HepG2 (cell line): ENCODE data around the gene PADI1. TPM values are rescaled to one million over a fixed set of nuclear protein-coding genes. Genes with fewer than 3 reads are reported as not detected.

Source experiments
- ATAC-seq: fragments of 200-7000 bp; cut with Tn5 transposase; 3 replicates; pipeline ENCODE4 v1.9.1; 2020; ENCODE audit warnings: mild to moderate bottlenecking, moderate library complexity
- BruUV-seq: library from RNA; stranded (reverse); fragments of 400-500 nt; replicated peaks from 2 replicates; lab custom pipeline; 2021; lab: Mats Ljungman, UMichigan
- CTCF ChIA-PET: fragments of 300-600 bp; formaldehyde crosslinking; extraction: SDS; loops from one replicate; lab custom pipeline; 2021; ENCODE audit warnings: low total read pairs, inconsistent platforms, low intra/inter-chr PET ratio; lab: Yijun Ruan, JAX
- POLR2A ChIA-PET: fragments of 350-600 bp; sonication (Branson Sonifier 250); formaldehyde crosslinking; loops from one replicate; lab custom pipeline; 2020; ENCODE audit warnings: antibody characterized with exemption, inconsistent platforms; lab: Yijun Ruan, JAX
- DNase-seq: peaks from one replicate; pipeline ENCODE4 v3.0.0-alpha.2; 2015; ENCODE audit warnings: low spot score
- FAIRE-seq: peaks from 3 replicates; lab custom pipeline; 2011; peaks lifted over from hg19 to GRCh38; lab: Jason Lieb, UNC
- H2AFZ ChIP-seq: one replicate; pipeline ENCODE4 v1.6.1; 2011; ENCODE audit warnings: low read length, inconsistent platforms
- H3K27ac ChIP-seq: fragments of 300-600 bp; 3 replicates; pipeline ENCODE4 v1.8.0; 2011; ENCODE audit warnings: mixed run types, mild to moderate bottlenecking, mixed read lengths, low read length, inconsistent platforms; ENCODE audit not compliant: insufficient read depth; ENCODE audit errors: extremely low read length
- H3K27me3 ChIP-seq, 2 experiments: fragments of 200-600 bp in 1 of 2; 2 replicates in 1 of 2; 3 replicates in 1 of 2; pipeline versions ENCODE4 v1.6.0 to v1.8.0; 2011; ENCODE audit warnings: low read length in 2 of 2, mild to moderate bottlenecking in 2 of 2, moderate library complexity in 2 of 2, inconsistent platforms in 1 of 2; ENCODE audit not compliant: insufficient read depth in 2 of 2, control insufficient read depth in 1 of 2
- H3K36me3 ChIP-seq, 2 experiments: fragments of 200-600 bp in 1 of 2; replicated peaks in 1 of 2; 2 replicates in 1 of 2; 3 replicates in 1 of 2; pipeline versions ENCODE4 v1.5.1 to v1.8.0; 2011; ENCODE audit warnings: low read length in 2 of 2, inconsistent platforms in 1 of 2; ENCODE audit not compliant: insufficient read depth in 2 of 2, control insufficient read depth in 1 of 2
- H3K4me1 ChIP-seq: 2 replicates; pipeline ENCODE4 v1.5.1; 2012; ENCODE audit warnings: low read length, inconsistent platforms; ENCODE audit not compliant: insufficient read depth
- H3K4me2 ChIP-seq: 2 replicates; pipeline ENCODE4 v1.6.0; 2011; ENCODE audit warnings: low read depth, low read length, inconsistent platforms
- H3K4me3 ChIP-seq, 3 experiments: fragments of 200-600 bp in 1 of 3; sonication (generic), shearing (Covaris generic) in 1 of 3; replicated peaks in 1 of 3; 2 replicates each; pipeline ENCODE4 v1.5.1; 2011 to 2016; ENCODE audit warnings: low read length in 3 of 3, inconsistent platforms in 2 of 3, low read depth in 2 of 3, mild to moderate bottlenecking in 2 of 3, control low read depth in 1 of 3, mixed read lengths in 1 of 3; ENCODE audit not compliant: insufficient read depth in 1 of 3
- H3K79me2 ChIP-seq: one replicate; pipeline ENCODE4 v1.6.1; 2011; ENCODE audit warnings: low read length, inconsistent platforms; ENCODE audit not compliant: insufficient read depth
- H3K9ac ChIP-seq: 2 replicates; pipeline ENCODE4 v1.6.0; 2011; ENCODE audit warnings: mild to moderate bottlenecking, low read depth, low read length, inconsistent platforms; ENCODE audit not compliant: insufficient read depth
- H3K9me3 ChIP-seq: 2 replicates; pipeline ENCODE4 v1.5.1; 2012; ENCODE audit warnings: mild to moderate bottlenecking, low read length
- H4K20me1 ChIP-seq: 2 replicates; pipeline ENCODE4 v1.6.0; 2011; ENCODE audit warnings: inconsistent platforms, mild to moderate bottlenecking, low read length, moderate library complexity; ENCODE audit not compliant: insufficient read depth
- CBX1 ChIP-seq: IDR thresholded peaks from one replicate; pipeline ENCODE4 v1.6.1; 2016; ENCODE audit warnings: antibody characterized with exemption, low read depth
- GABPB1 ChIP-seq: IDR thresholded peaks from 2 replicates; pipeline ENCODE4 v1.6.1; 2016; ENCODE audit warnings: mild to moderate bottlenecking, missing genetic modification reagents, moderate library complexity, missing compliant biosample characterization
- HNRNPK ChIP-seq: fragments of 200-400 bp; formaldehyde crosslinking; IDR thresholded peaks from 2 replicates; pipeline ENCODE4 v1.6.1; 2018; ENCODE audit warnings: low read length, low read depth, moderate library complexity, mild to moderate bottlenecking; ENCODE audit not compliant: poor library complexity, severe bottlenecking
- MBNL3 ChIP-seq: fragments of 250-450 bp; sonication (Bioruptor Pico); conservative IDR thresholded peaks from 2 replicates; pipeline ENCODE4 v1.8.0; 2022; ENCODE audit warnings: mild to moderate bottlenecking, inconsistent platforms
- NFIB ChIP-seq: sonication (generic); formaldehyde crosslinking; IDR thresholded peaks from 2 replicates; pipeline ENCODE4 v1.9.0; 2021; ENCODE audit warnings: missing genetic modification reagents, mild to moderate bottlenecking, borderline replicate concordance
- PCBP1 ChIP-seq: fragments of 200-400 bp; formaldehyde crosslinking; IDR thresholded peaks from 2 replicates; pipeline ENCODE4 v1.6.1; 2017; ENCODE audit warnings: mild to moderate bottlenecking, low read depth, low read length, borderline replicate concordance
- RFXAP ChIP-seq: sonication (generic); formaldehyde crosslinking; IDR thresholded peaks from 2 replicates; pipeline ENCODE4 v1.4.0; 2020; ENCODE audit warnings: missing genetic modification reagents, borderline replicate concordance
- TEAD3 ChIP-seq: optimal IDR thresholded peaks from 2 replicates; pipeline ENCODE3; 2016; ENCODE audit warnings: borderline replicate concordance
- ZNF121 ChIP-seq: sonication (generic); formaldehyde crosslinking; IDR thresholded peaks from 2 replicates; pipeline ENCODE4 v1.5.0; 2020; ENCODE audit warnings: mild to moderate bottlenecking, missing genetic modification reagents
- ZNF225 ChIP-seq: sonication (generic); formaldehyde crosslinking; IDR thresholded peaks from 2 replicates; pipeline ENCODE4 v1.4.0; 2020; ENCODE audit warnings: mild to moderate bottlenecking, missing genetic modification reagents
- ZNF333 ChIP-seq: sonication (generic); formaldehyde crosslinking; IDR thresholded peaks from 2 replicates; pipeline ENCODE4 v1.4.0; 2020; ENCODE audit warnings: mild to moderate bottlenecking, missing genetic modification reagents, borderline replicate concordance
- ZNF451 ChIP-seq: sonication (generic); formaldehyde crosslinking; IDR thresholded peaks from 2 replicates; pipeline ENCODE4 v1.5.0; 2020; ENCODE audit warnings: mild to moderate bottlenecking, missing genetic modification reagents
- ZNF629 ChIP-seq: sonication (generic); formaldehyde crosslinking; conservative IDR thresholded peaks from 2 replicates; pipeline ENCODE4 v1.5.0; 2020; ENCODE audit warnings: missing genetic modification reagents
- ZNF790 ChIP-seq: sonication (generic); formaldehyde crosslinking; IDR thresholded peaks from 2 replicates; pipeline ENCODE4 v1.8.0; 2022; ENCODE audit warnings: missing genetic modification reagents, mild to moderate bottlenecking, borderline replicate concordance
- ZSCAN9 ChIP-seq: IDR thresholded peaks from 2 replicates; pipeline ENCODE4 v1.6.1; 2016; ENCODE audit warnings: borderline replicate concordance
- WGBS: methylation state at CpG from one replicate; pipeline ENCODE4 v1.1.6; 2017; ENCODE audit warnings: low lambda C conversion rate; 5-methylcytosine and 5-hydroxymethylcytosine counted together
- in situ Hi-C: cut with HindIII; loops from 2 replicates; pipeline ENCODE4 v1.10.0; 2017; ENCODE audit warnings: low pct_unique_long_range_greater_than_20kb; ENCODE audit not compliant: extremely low pct_ligation_motif_present
- intact Hi-C: fragments of 100-400 bp; cut with micrococcal nuclease; formaldehyde crosslinking; loops from one replicate; pipeline ENCODE4 v1.10.0; 2022; ENCODE audit not compliant: unreplicated experiment
- polyA plus RNA-seq, 8 experiments: library from polyadenylated mRNA; depleted of rRNA in 3 of 8; stranded (reverse) in 7 of 8; unstranded in 1 of 8; fragments of >200 nt; fragmentation: Illumina TruSeq in 4 of 8; extraction: Trizol in 4 of 8; gene quantifications; 2 replicates each; pipeline versions ENCODE4 v1.2.1 to v1.2.3, GENCODE V29; 2011 to 2016; ENCODE audit warnings: low read depth in 4 of 8, missing spikeins in 1 of 8, mixed read lengths in 1 of 8; ENCODE audit not compliant: insufficient read depth in 1 of 8
- total RNA-seq, 5 experiments: library from RNA; depleted of rRNA; stranded (reverse); fragments of >200 nt; fragmentation: Illumina TruSeq; extraction: Trizol; gene quantifications; 2 replicates each; pipeline ENCODE4 v1.2.3, GENCODE V29; 2016; ENCODE audit warnings: low read depth in 1 of 5
- TF ChIP-seq, protein P1 (sequence below): sonication (generic); formaldehyde crosslinking; IDR thresholded peaks from 2 replicates; pipeline ENCODE4 v1.4.0; 2020; ENCODE audit warnings: missing genetic modification reagents, borderline replicate concordance

Gene PADI1
- total and polyA plus RNA-seq, 2 of the 13 experiments (the other 11 are each of a cell fraction or from before 2014, with no cell fraction given), result not detected

- FAIRE-seq, result no peak
- TF ChIP-seq GABPB1 (CRISPR knock-in tag) (no peak), ZNF629 (peak; percentile 48; the same call in 1 of the 2 replicates)
- H3K27ac ChIP-seq, result no peak overlapping the region
- no peak overlapping the region for H3K4me3 ChIP-seq
- no peak for DNase-seq
- ATAC-seq, result no peak
- BruUV-seq, result no TSS peak
- H3K79me2 ChIP-seq, result no peaks in the 10 kb centered on the region
- H3K4me1 ChIP-seq, result no peaks in the 10 kb centered on the region
- no peaks in the 10 kb centered on the region for H4K20me1 ChIP-seq
- H3K9ac ChIP-seq, result no peak overlapping the region
- H3K9me3 ChIP-seq, result no peaks in the 10 kb centered on the region
- 6% methylated on average over 2 of the region's 3 CpGs for WGBS
- H3K36me3 ChIP-seq, result no peaks in the 10 kb centered on the region
- no peak overlapping the region for H2AFZ ChIP-seq
- peaks cover 0 to 15% of the 10 kb centered on the region in 2 experiments; a peak in 3 of 5 replicates for H3K27me3 ChIP-seq
- in situ Hi-C loops, result no loop called here
- H3K4me2 ChIP-seq, result no peak overlapping the region
- intact Hi-C loops, result no loop called here
- ChIA-PET POLR2A (no interaction called here), CTCF (no interaction called here)
Measured at GRCh38 chr1:17290553-17290952, 85.6 kb downstream of the PADI1 start.

- ChIA-PET POLR2A (no interaction called here), CTCF (no interaction called here)
- no peak overlapping the region for H2AFZ ChIP-seq
- FAIRE-seq (no peak), ATAC-seq (no peak), DNase-seq (no peak)
- BruUV-seq, result no TSS peak
- H3K36me3 ChIP-seq, result no peaks in the 10 kb centered on the region
- peaks cover 0 to 15% of the 10 kb centered on the region in 2 experiments; a peak in 3 of 5 replicates for H3K27me3 ChIP-seq
- H4K20me1 ChIP-seq, result no peaks in the 10 kb centered on the region
- H3K9me3 ChIP-seq, result no peaks in the 10 kb centered on the region
- no peak overlapping the region for H3K4me3 ChIP-seq
- H3K4me2 ChIP-seq, result no peak overlapping the region
- in situ Hi-C loops (no loop called here), intact Hi-C loops (no loop called here)
- no peaks in the 10 kb centered on the region for H3K4me1 ChIP-seq
- no peaks in the 10 kb centered on the region for H3K79me2 ChIP-seq
- no peak overlapping the region for H3K9ac ChIP-seq
- no peak overlapping the region for H3K27ac ChIP-seq
- whole genome bisulfite sequencing, result 24% methylated on average over 7 of the region's 7 CpGs
- TF ChIP-seq, protein P1, sequence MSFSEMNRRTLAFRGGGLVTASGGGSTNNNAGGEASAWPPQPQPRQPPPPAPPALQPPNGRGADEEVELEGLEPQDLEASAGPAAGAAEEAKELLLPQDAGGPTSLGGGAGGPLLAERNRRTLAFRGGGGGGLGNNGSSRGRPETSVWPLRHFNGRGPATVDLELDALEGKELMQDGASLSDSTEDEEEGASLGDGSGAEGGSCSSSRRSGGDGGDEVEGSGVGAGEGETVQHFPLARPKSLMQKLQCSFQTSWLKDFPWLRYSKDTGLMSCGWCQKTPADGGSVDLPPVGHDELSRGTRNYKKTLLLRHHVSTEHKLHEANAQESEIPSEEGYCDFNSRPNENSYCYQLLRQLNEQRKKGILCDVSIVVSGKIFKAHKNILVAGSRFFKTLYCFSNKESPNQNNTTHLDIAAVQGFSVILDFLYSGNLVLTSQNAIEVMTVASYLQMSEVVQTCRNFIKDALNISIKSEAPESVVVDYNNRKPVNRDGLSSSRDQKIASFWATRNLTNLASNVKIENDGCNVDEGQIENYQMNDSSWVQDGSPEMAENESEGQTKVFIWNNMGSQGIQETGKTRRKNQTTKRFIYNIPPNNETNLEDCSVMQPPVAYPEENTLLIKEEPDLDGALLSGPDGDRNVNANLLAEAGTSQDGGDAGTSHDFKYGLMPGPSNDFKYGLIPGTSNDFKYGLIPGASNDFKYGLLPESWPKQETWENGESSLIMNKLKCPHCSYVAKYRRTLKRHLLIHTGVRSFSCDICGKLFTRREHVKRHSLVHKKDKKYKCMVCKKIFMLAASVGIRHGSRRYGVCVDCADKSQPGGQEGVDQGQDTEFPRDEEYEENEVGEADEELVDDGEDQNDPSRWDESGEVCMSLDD, result no peak
- TF ChIP-seq ZNF225 (CRISPR knock-in tag) (no peak), ZNF333 (CRISPR knock-in tag) (no peak), CBX1 (no peak), ZNF790 (no peak), ZNF121 (no peak), RFXAP (CRISPR knock-in tag) (no peak), TEAD3 (CRISPR knock-in tag) (no peak), ZNF451 (CRISPR knock-in tag) (no peak), PCBP1 (0 out of 2 replicates have a peak, but pooled peaks have one; percentile 73), NFIB (CRISPR knock-in tag) (no peak), HNRNPK (peak; percentile 94), MBNL3 (CRISPR knock-in tag) (no peak), ZSCAN9 (CRISPR knock-in tag) (no peak)
Measured at GRCh38 chr1:17292299-17293160, 87.6 kb downstream of the PADI1 start.
